Gastroesophageal sphincter (tissue), 3 donors: ENCODE data around the gene GAPDH.

Source experiments
- CTCF ChIP-seq, 4 experiments: fragments of 200-600 bp in 2 of 4; fragments of 450-650 bp in 2 of 4; sonication (generic) in 1 of 4; IDR thresholded peaks; one replicate each; pipeline ENCODE4 v1.5.1; 2017 to 2019; ENCODE audit warnings: antibody characterized with exemption in 4 of 4, mild to moderate bottlenecking in 2 of 4, moderate library complexity in 2 of 4
- POLR2AphosphoS5 ChIP-seq: sonication (generic); formaldehyde crosslinking; IDR thresholded peaks from one replicate; pipeline ENCODE4 v1.6.1; 2017; ENCODE audit warnings: antibody characterized with exemption

- TF ChIP-seq POLR2AphosphoS5: no peak
- no peak for TF ChIP-seq CTCF (IDR thresholded peaks at IDR 0.05)
Observed at GRCh38 chr12:6542209-6543009, 8.1 kb downstream of the GAPDH start.
